ENCODE measurements around the gene APBA2.

Gene APBA2

DNA sequence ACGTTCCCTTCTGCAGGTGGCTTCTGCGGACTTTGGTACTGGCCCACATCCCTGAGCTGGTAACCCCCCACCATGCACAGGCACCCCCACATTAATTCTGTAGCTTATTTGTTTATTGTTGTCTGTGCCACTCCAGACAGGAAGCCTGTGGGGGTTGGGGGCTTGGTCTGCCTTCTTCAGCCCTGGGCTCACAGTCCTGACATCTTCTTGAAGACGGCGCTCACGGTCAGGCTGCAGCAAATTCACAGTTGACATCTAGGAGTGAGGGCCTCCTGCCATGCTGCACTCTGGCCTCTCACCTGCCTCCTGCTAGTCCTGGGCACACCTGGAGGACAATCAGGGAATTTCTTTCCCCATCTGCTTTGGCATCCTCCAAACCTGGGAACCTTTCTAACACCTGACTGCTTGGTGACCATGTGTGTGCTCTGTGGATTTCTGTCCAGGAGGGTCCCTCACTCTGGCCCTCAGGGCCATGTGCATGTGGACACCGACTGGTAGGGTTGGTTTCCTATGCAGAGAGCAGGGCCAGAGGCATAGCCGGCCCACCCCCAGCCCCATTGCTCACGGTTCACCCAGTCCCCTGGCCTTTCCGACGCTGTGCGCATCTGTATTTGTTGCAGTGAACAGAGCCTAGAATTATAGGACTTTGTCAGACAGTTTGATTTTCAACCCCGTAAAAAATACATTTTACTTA, 68.8 kb downstream of the APBA2 start:
- peak; percentile 43 for DNase-seq
- TF ChIP-seq, protein P1, sequence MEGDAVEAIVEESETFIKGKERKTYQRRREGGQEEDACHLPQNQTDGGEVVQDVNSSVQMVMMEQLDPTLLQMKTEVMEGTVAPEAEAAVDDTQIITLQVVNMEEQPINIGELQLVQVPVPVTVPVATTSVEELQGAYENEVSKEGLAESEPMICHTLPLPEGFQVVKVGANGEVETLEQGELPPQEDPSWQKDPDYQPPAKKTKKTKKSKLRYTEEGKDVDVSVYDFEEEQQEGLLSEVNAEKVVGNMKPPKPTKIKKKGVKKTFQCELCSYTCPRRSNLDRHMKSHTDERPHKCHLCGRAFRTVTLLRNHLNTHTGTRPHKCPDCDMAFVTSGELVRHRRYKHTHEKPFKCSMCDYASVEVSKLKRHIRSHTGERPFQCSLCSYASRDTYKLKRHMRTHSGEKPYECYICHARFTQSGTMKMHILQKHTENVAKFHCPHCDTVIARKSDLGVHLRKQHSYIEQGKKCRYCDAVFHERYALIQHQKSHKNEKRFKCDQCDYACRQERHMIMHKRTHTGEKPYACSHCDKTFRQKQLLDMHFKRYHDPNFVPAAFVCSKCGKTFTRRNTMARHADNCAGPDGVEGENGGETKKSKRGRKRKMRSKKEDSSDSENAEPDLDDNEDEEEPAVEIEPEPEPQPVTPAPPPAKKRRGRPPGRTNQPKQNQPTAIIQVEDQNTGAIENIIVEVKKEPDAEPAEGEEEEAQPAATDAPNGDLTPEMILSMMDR (IDR thresholded peaks at IDR 0.05; ENCODE audit: low read depth, low read length) = no peak
- peaks cover 32% of the 10 kb centered on the region for H3K4me1 ChIP-seq
- H3K4me3 ChIP-seq (ENCODE audit: low read depth, low read length) = peak overlapping the region; percentile 2; the same call in 1 of the 2 replicates
- H3K9me3 ChIP-seq = no peaks in the 10 kb centered on the region
- no peaks in the 10 kb centered on the region for H3K27me3 ChIP-seq
- no peaks in the 10 kb centered on the region; the same call in 1 of the 2 replicates for H3K36me3 ChIP-seq

DNA sequence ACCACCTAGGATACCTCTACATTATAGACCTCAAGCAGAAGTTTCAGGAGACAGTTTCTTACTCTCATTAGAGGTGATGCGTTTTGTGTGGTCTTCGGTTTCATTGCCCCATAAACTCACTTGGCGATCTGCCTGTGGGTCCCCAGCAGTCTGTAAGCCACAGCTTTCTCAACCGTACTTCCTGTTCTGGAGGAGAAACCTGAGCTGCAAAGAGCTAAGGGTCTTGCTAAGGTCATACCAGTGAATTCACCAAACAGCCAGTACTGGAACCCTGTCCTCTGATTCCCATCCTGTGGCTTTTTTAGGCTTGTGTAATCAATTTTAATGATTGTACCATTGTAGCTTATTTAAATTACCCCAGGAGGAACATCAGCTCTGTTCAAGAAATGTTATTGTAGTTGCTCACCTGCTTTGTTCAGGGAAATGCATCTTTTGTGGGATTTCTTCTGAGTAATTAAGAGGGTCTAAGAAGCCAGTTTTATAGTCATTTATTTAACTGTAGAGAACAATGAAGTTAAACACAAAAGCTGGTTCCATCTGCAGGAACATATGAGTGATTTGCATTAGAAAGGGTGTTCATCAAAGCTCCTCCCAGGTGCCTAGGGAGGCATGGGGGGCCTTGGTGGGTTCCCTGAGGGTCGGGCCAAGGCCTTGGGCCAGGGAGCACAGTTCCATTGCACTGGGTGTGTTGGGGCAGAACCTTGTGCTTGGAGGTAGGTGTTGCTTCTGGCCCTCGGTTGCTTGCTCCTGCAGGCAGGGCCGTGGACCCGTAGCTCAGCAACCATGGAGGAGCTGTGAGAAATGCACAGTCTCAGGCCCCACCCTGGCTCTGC, 69.6 kb downstream of the APBA2 start:
- H3K27me3 ChIP-seq = no peaks in the 10 kb centered on the region
- peak; percentile 78 for DNase-seq
- no peaks in the 10 kb centered on the region; the same call in 1 of the 2 replicates for H3K36me3 ChIP-seq
- H3K9me3 ChIP-seq = no peaks in the 10 kb centered on the region
- peak overlapping the region; percentile 2; the same call in 1 of the 2 replicates for H3K4me3 ChIP-seq (ENCODE audit: low read depth, low read length)
- TF ChIP-seq, protein P1 (IDR thresholded peaks at IDR 0.05; ENCODE audit: low read depth, low read length) = no peak
- H3K4me1 ChIP-seq = peaks cover 32% of the 10 kb centered on the region

DNA sequence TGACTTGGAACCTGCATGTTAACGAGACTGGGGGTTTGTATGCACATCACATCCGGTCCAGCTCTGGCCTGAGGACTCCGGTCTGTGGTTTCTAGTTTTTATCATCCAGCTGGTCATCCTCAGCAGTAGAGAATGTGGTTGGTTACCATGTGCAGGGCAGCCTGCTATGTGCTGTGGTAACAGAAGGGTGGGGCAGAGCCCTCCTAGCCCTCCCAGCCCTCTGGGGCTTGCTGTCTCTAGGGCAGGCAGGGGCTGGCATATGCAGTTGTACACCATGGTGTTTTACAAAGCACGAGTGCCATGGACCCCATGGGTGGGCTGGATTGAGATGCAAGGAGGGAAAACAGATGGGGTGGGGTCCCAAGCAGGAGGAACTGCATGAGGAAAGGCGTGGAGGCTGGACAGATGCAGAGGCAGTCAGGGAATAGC, 70.2 kb downstream of the APBA2 start:
- peaks cover 32% of the 10 kb centered on the region for H3K4me1 ChIP-seq
- no peaks in the 10 kb centered on the region for H3K27me3 ChIP-seq
- H3K9me3 ChIP-seq = no peaks in the 10 kb centered on the region
- H3K4me3 ChIP-seq (ENCODE audit: low read depth, low read length) = no peak overlapping the region
- TF ChIP-seq, protein P1 (IDR thresholded peaks at IDR 0.05; ENCODE audit: low read depth, low read length) = no peak
- no peaks in the 10 kb centered on the region; the same call in 1 of the 2 replicates for H3K36me3 ChIP-seq
- no peak for DNase-seq

DNA sequence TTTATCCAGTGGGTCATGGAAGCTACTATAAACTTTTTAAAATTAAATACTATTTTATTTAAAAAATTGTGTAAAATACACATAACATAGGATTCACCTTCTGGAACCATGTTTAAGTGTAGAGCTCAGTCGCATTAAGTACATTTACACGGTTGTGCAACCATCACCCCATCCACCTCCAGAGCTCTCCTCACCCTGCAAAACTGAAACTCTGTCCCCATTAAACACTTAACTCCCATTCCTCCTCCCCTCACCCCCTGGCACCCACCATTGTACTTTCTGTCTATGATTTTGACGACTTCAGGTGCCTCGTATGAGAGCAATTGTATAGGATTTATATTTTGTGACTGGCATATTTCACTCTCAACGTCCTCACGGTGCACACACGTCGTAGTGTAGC, 70.7 kb downstream of the APBA2 start:
- H3K36me3 ChIP-seq = no peaks in the 10 kb centered on the region; the same call in 1 of the 2 replicates
- TF ChIP-seq, protein P1 (IDR thresholded peaks at IDR 0.05; ENCODE audit: low read depth, low read length) = no peak
- peaks cover 32% of the 10 kb centered on the region for H3K4me1 ChIP-seq
- H3K4me3 ChIP-seq (ENCODE audit: low read depth, low read length) = no peak overlapping the region
- H3K9me3 ChIP-seq = no peaks in the 10 kb centered on the region
- DNase-seq = no peak
- H3K27me3 ChIP-seq = no peaks in the 10 kb centered on the region

DNA sequence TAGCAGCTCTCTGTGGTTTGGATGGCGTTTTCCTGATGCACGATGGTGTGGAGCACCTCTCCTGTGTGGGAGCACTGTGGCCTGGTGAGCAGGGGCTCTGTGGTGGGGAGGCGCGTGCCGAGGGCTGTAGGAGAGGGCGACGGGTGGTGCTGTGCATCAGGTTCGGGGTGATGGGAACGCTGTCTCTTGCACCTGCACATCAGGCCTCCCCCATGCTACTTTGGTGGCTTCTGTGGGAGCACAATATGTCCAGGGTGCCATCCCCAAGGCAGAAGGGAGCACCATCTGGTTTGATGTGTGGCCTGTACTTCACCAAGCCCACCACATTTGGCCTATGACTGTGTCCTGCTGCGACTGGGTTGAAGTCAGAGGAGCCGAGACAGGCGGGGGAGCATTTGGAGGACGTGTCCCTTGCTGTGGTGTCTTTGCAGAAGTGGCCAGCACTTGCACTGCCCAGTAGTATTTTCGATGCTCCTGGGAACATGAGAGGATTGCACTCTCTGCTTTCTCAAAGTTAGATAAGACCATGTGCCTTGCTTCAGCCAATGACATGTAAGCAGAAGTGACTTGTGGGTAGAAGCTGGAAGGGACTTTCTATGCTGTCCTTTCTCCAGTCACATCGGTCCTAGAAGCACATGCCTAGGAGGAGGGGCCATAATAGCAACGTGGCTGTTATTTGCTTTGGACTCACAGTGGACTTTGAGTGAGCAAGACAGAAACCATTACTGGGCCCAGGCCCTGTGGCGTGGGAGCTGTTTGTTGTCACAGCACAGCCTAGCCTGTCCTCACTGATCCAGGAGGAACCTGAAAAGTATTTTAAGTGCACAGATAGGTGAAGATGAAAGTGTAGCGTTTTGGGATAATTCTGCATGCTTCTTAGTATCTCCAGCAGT, 72.1 kb downstream of the APBA2 start:
- Histone ChIP-seq H3K36me3 (no peaks in the 10 kb centered on the region; the same call in 1 of the 2 replicates), H3K27me3 (no peaks in the 10 kb centered on the region)

More for the DNA sequence above, 72.1 kb downstream of the APBA2 start:
- H3K4me3 ChIP-seq (ENCODE audit: low read depth, low read length) = no peak overlapping the region
- no peak for DNase-seq
- TF ChIP-seq, protein P1 (IDR thresholded peaks at IDR 0.05; ENCODE audit: low read depth, low read length) = no peak
- H3K4me1 ChIP-seq = peaks cover 28% of the 10 kb centered on the region
- H3K9me3 ChIP-seq = no peaks in the 10 kb centered on the region

Data from BE2C (cell line).